ENCODE data around the gene BCKDHB. TPM values are rescaled to one million over a fixed set of nuclear protein-coding genes. Genes with fewer than 3 reads are reported as not detected.
A peak's percentile ranks its signal among the peaks of the same experiment; 100 is the strongest.
"Not testable (repeated sequence)": the region's sequence is repeated elsewhere in the genome, so short reads cannot be mapped to it uniquely, and the experiment has no call there.

BCKDHB gene
- total and polyA plus RNA-seq, 5 donors, result 10.9 to 23.9 (median 17.9) TPM

GRCh38 chr6:80104520-80104919 lies 2.0 kb upstream of the BCKDHB start:
- intact Hi-C loops (cut with DNase I), result loop anchor here in 1 of 4 donors (10.0 kb wide), 1 partner anchor 100 kb away; the partner anchor contains the start of gene TTK
- DNase-seq (no peak), ATAC-seq (no peak)
- H3K9me3 ChIP-seq (ENCODE audit: control insufficient read depth, low read length), result no peaks in the 10 kb centered on the region
- peaks cover 2% of the 10 kb centered on the region for H3K4me1 ChIP-seq (ENCODE audit: control insufficient read depth, insufficient read depth, low read length)
- H3K27me3 ChIP-seq (ENCODE audit: control insufficient read depth, insufficient read depth), result no peaks in the 10 kb centered on the region
- no peak overlapping the region for H3K4me3 ChIP-seq (ENCODE audit: low read length)
- H3K27ac ChIP-seq (ENCODE audit: low read length), result no peak overlapping the region

GRCh38 chr6:80105972-80106417 lies 476 bp upstream of the BCKDHB start:
- peaks cover 2% of the 10 kb centered on the region for H3K4me1 ChIP-seq (ENCODE audit: control insufficient read depth, insufficient read depth, low read length)
- no peaks in the 10 kb centered on the region for H3K27me3 ChIP-seq (ENCODE audit: control insufficient read depth, insufficient read depth)
- peak overlapping the region; percentile 62 for H3K4me3 ChIP-seq (ENCODE audit: low read length)
- 2% methylated on average over 6 of the region's 6 CpGs for WGBS
- no peak overlapping the region for H3K27ac ChIP-seq (ENCODE audit: low read length)
- DNase-seq, result no peak
- no peak for ATAC-seq
- intact Hi-C loops (cut with DNase I), result loop anchor here in 1 of 4 donors (10.0 kb wide), 1 partner anchor 101 kb away; the partner anchor contains the start of gene TTK
- no peaks in the 10 kb centered on the region for H3K9me3 ChIP-seq (ENCODE audit: control insufficient read depth, low read length)

GRCh38 chr6:80122576-80122975 lies 16.1 kb downstream of the BCKDHB start:
- DNase-seq; intact Hi-C loops (cut with DNase I); ATAC-seq; H3K4me1 ChIP-seq (ENCODE audit: control insufficient read depth, insufficient read depth, low read length); H3K4me3 ChIP-seq (ENCODE audit: low read length); H3K27me3 ChIP-seq (ENCODE audit: control insufficient read depth, insufficient read depth); H3K27ac ChIP-seq (ENCODE audit: low read length); H3K9me3 ChIP-seq (ENCODE audit: control insufficient read depth, low read length): not testable (repeated sequence)
- WGBS, result 97% methylated on average over 3 of the region's 3 CpGs

GRCh38 chr6:80126657-80127345 lies 20.3 kb downstream of the BCKDHB start:
- Histone ChIP-seq H3K9me3 (ENCODE audit: control insufficient read depth, low read length) (no peaks in the 10 kb centered on the region), H3K4me3 (ENCODE audit: low read length) (no peak overlapping the region), H3K27me3 (ENCODE audit: control insufficient read depth, insufficient read depth) (no peaks in the 10 kb centered on the region), H3K27ac (ENCODE audit: low read length) (no peak overlapping the region), H3K4me1 (ENCODE audit: control insufficient read depth, insufficient read depth, low read length) (peaks cover 1% of the 10 kb centered on the region)
- intact Hi-C loops (cut with DNase I), result no loop called here
- WGBS, result 93% methylated on average over 5 of the region's 5 CpGs
- ATAC-seq, result no peak
- no peak for DNase-seq

GRCh38 chr6:80129485-80129884 lies 23.0 kb downstream of the BCKDHB start:
- Histone ChIP-seq H3K9me3 (ENCODE audit: control insufficient read depth, low read length) (no peaks in the 10 kb centered on the region), H3K27me3 (ENCODE audit: control insufficient read depth, insufficient read depth) (no peaks in the 10 kb centered on the region), H3K4me1 (ENCODE audit: control insufficient read depth, insufficient read depth, low read length) (peaks cover 1% of the 10 kb centered on the region), H3K27ac (ENCODE audit: low read length) (no peak overlapping the region), H3K4me3 (ENCODE audit: low read length) (no peak overlapping the region)
- DNase-seq (no peak), ATAC-seq (no peak)
- 89% methylated on average over 3 of the region's 3 CpGs for WGBS
- intact Hi-C loops (cut with DNase I), result no loop called here

- DNase-seq, result peak; percentile 45 to 76 (median 57)
- Histone ChIP-seq H3K27ac (ENCODE audit: low read length) (no peak overlapping the region), H3K4me3 (ENCODE audit: low read length) (no peak overlapping the region), H3K4me1 (ENCODE audit: control insufficient read depth, insufficient read depth, low read length) (peaks cover 1% of the 10 kb centered on the region), H3K27me3 (ENCODE audit: control insufficient read depth, insufficient read depth) (no peaks in the 10 kb centered on the region), H3K9me3 (ENCODE audit: control insufficient read depth, low read length) (no peaks in the 10 kb centered on the region)
- ATAC-seq, result peak; percentile 64 to 65
- WGBS, result 45% methylated on average over 4 of the region's 4 CpGs
- intact Hi-C loops (cut with DNase I), result no loop called here
Observed at GRCh38 chr6:80133020-80133419, 26.5 kb downstream of the BCKDHB start.

- no peaks in the 10 kb centered on the region for H3K27me3 ChIP-seq (ENCODE audit: control insufficient read depth, insufficient read depth)
- intact Hi-C loops (cut with DNase I), result no loop called here
- H3K4me1 ChIP-seq (ENCODE audit: control insufficient read depth, insufficient read depth, low read length), result no peaks in the 10 kb centered on the region
- H3K27ac ChIP-seq (ENCODE audit: low read length), result no peak overlapping the region
- no peaks in the 10 kb centered on the region for H3K9me3 ChIP-seq (ENCODE audit: control insufficient read depth, low read length)
- no peak for ATAC-seq
- WGBS, result 99% methylated on average over 1 of the region's 1 CpG
- no peak for DNase-seq
- no peak overlapping the region for H3K4me3 ChIP-seq (ENCODE audit: low read length)
Observed at GRCh38 chr6:80134065-80134464, 27.6 kb downstream of the BCKDHB start.

- intact Hi-C loops (cut with DNase I), result no loop called here
- Histone ChIP-seq H3K4me3 (ENCODE audit: low read length) (no peak overlapping the region), H3K9me3 (ENCODE audit: control insufficient read depth, low read length) (no peaks in the 10 kb centered on the region), H3K27ac (ENCODE audit: low read length) (no peak overlapping the region), H3K4me1 (ENCODE audit: control insufficient read depth, insufficient read depth, low read length) (no peaks in the 10 kb centered on the region), H3K27me3 (ENCODE audit: control insufficient read depth, insufficient read depth) (no peaks in the 10 kb centered on the region)
- 60% methylated on average over 1 of the region's 1 CpG for WGBS
- DNase-seq (no peak), ATAC-seq (no peak)
Observed at GRCh38 chr6:80142586-80142985, 36.1 kb downstream of the BCKDHB start.

- no peak overlapping the region for H3K4me3 ChIP-seq (ENCODE audit: low read length)
- 8% methylated on average over 3 of the region's 3 CpGs for WGBS
- no peaks in the 10 kb centered on the region for H3K9me3 ChIP-seq (ENCODE audit: control insufficient read depth, low read length)
- ATAC-seq (peak; percentile 80 to 94), DNase-seq (peak; percentile 53 to 84 (median 81))
- no peak overlapping the region for H3K27ac ChIP-seq (ENCODE audit: low read length)
- no peaks in the 10 kb centered on the region for H3K27me3 ChIP-seq (ENCODE audit: control insufficient read depth, insufficient read depth)
- intact Hi-C loops (cut with DNase I), result no loop called here
- no peaks in the 10 kb centered on the region for H3K4me1 ChIP-seq (ENCODE audit: control insufficient read depth, insufficient read depth, low read length)
Observed at GRCh38 chr6:80143419-80143937, 37.0 kb downstream of the BCKDHB start.

GRCh38 chr6:80144753-80145315 lies 38.4 kb downstream of the BCKDHB start:
- Histone ChIP-seq H3K27ac (ENCODE audit: low read length) (no peak overlapping the region), H3K9me3 (ENCODE audit: control insufficient read depth, low read length) (no peaks in the 10 kb centered on the region), H3K4me1 (ENCODE audit: control insufficient read depth, insufficient read depth, low read length) (no peaks in the 10 kb centered on the region), H3K4me3 (ENCODE audit: low read length) (no peak overlapping the region), H3K27me3 (ENCODE audit: control insufficient read depth, insufficient read depth) (no peaks in the 10 kb centered on the region)
- intact Hi-C loops (cut with DNase I), result no loop called here
- WGBS, result 45% methylated on average over 4 of the region's 4 CpGs
- DNase-seq (no peak), ATAC-seq (peak; percentile 45 to 61)

GRCh38 chr6:80145509-80145908 lies 39.0 kb downstream of the BCKDHB start:
- Histone ChIP-seq H3K4me1 (ENCODE audit: control insufficient read depth, insufficient read depth, low read length) (no peaks in the 10 kb centered on the region), H3K27me3 (ENCODE audit: control insufficient read depth, insufficient read depth) (no peaks in the 10 kb centered on the region), H3K4me3 (ENCODE audit: low read length) (no peak overlapping the region), H3K27ac (ENCODE audit: low read length) (no peak overlapping the region), H3K9me3 (ENCODE audit: control insufficient read depth, low read length) (no peaks in the 10 kb centered on the region)
- DNase-seq, result no peak
- intact Hi-C loops (cut with DNase I), result no loop called here
- peak; percentile 55 to 65 for ATAC-seq

Data from right cardiac atrium (tissue), 5 donors.